GM21526 (cell line): ENCODE data around the gene AKNAD1.

Source experiments
- ATAC-seq: cut with Tn5 transposase; IDR thresholded peaks from one replicate; pipeline ENCODE4 v1.9.1; 2021; ENCODE audit warnings: moderate library complexity; ENCODE audit not compliant: unreplicated experiment, low FRiP score

The AKNAD1 gene

GRCh38 chr1:108865316-108865910, 8.5 kb upstream of the AKNAD1 start:
- no peak for ATAC-seq

GRCh38 chr1:108863984-108864383, 7.1 kb upstream of the AKNAD1 start:
- ATAC-seq, result no peak

GRCh38 chr1:108862698-108863477, 6.0 kb upstream of the AKNAD1 start:
- ATAC-seq, result no peak

- no peak for ATAC-seq
Observed at GRCh38 chr1:108862017-108862610, 5.2 kb upstream of the AKNAD1 start.

- no peak for ATAC-seq
Observed at GRCh38 chr1:108861566-108861965, 4.7 kb upstream of the AKNAD1 start.

- no peak for ATAC-seq
Observed at GRCh38 chr1:108860190-108860907, 3.5 kb upstream of the AKNAD1 start.

GRCh38 chr1:108858230-108858950, 1.5 kb upstream of the AKNAD1 start:
- no peak for ATAC-seq

GRCh38 chr1:108854221-108855019, 2.5 kb downstream of the AKNAD1 start:
- ATAC-seq, result no peak

- no peak for ATAC-seq
Observed at GRCh38 chr1:108852221-108852975, 4.5 kb downstream of the AKNAD1 start.

- ATAC-seq, result no peak
Observed at GRCh38 chr1:108851567-108851966, 5.3 kb downstream of the AKNAD1 start.

GRCh38 chr1:108850929-108851328, 6.0 kb downstream of the AKNAD1 start:
- no peak for ATAC-seq

GRCh38 chr1:108848806-108849205, 8.1 kb downstream of the AKNAD1 start:
- ATAC-seq, result no peak

GRCh38 chr1:108847494-108847893, 9.4 kb downstream of the AKNAD1 start:
- no peak for ATAC-seq

- ATAC-seq, result no peak
Observed at GRCh38 chr1:108845991-108846390, 10.9 kb downstream of the AKNAD1 start.

GRCh38 chr1:108845446-108845845, 11.4 kb downstream of the AKNAD1 start:
- ATAC-seq, result no peak

GRCh38 chr1:108843390-108844137, 13.3 kb downstream of the AKNAD1 start:
- no peak for ATAC-seq

- no peak for ATAC-seq
Observed at GRCh38 chr1:108842525-108843181, 14.2 kb downstream of the AKNAD1 start.

GRCh38 chr1:108841703-108842102, 15.2 kb downstream of the AKNAD1 start:
- no peak for ATAC-seq
